ENCODE measurements around the gene EXOC7. TPM values are rescaled to one million over a fixed set of nuclear protein-coding genes. Genes with fewer than 3 reads are reported as not detected.

The EXOC7 gene
- total and polyA plus RNA-seq, 2 of the 8 experiments (the other 6 are each of a cell fraction or from before 2014, with no cell fraction given), result 77.1 to 92.6 TPM

- peak; percentile 8 to 77; a peak in 2 of 4 replicates for TF ChIP-seq HDAC2 (IDR thresholded peaks at IDR 0.05; ENCODE audit: borderline replicate concordance in 1 of 2, low read depth in 2 of 2, low read length in 2 of 2)
- no peak; a peak in 1 of 3 replicates for TF ChIP-seq EP300 (IDR thresholded peaks at IDR 0.05; ENCODE audit: borderline replicate concordance in 1 of 2, low read depth in 2 of 2, low read length in 2 of 2)
- peak; percentile 46 for TF ChIP-seq NANOG (IDR thresholded peaks at IDR 0.05; ENCODE audit: insufficient read depth, low read depth, low read length, poor library complexity, severe bottlenecking)
- peak in 1 of 2 experiments; percentile 15; a peak in 1 of 3 replicates for TF ChIP-seq POLR2A (IDR thresholded peaks at IDR 0.05; ENCODE audit: control extremely low read depth in 1 of 2, low read depth in 2 of 2, low read length in 2 of 2)
- TF ChIP-seq CHD2 (IDR thresholded peaks at IDR 0.05; ENCODE audit: low read length), result no peak
- no peak for TF ChIP-seq BRCA1 (IDR thresholded peaks at IDR 0.05; ENCODE audit: low read depth, low read length)
- 0 out of 2 replicates have a peak, but pooled peaks have one; percentile 28 for TF ChIP-seq ATF3 (IDR thresholded peaks at IDR 0.05; ENCODE audit: insufficient read depth, low read depth, low read length)
Observed at GRCh38 chr17:76134911-76135809, 31.6 kb upstream of the EXOC7 start (continued).

All from H1 (cell line).